ENCODE data around the gene TTC27.

- TF ChIP-seq CTCF (IDR thresholded peaks at IDR 0.05) (no peak), POLR2A (IDR thresholded peaks at IDR 0.05) (no peak)
Measured at GRCh38 chr2:32824070-32824809, 196.4 kb downstream of the TTC27 start.

Data from uterus (tissue), 2 donors.